ENCODE results near the gene ACTN1. TPM values are rescaled to one million over a fixed set of nuclear protein-coding genes. Genes with fewer than 3 reads are reported as not detected.

ACTN1 gene
- total RNA-seq, 2 donors from 2014 or later = 665 to 826 TPM

GRCh38 chr14:68959035-68959434 is 20.1 kb downstream of the ACTN1 start:
- intact Hi-C loops (cut with DNase I) = no loop called here

GRCh38 chr14:68958553-68958952 is 20.5 kb downstream of the ACTN1 start:
- intact Hi-C loops (cut with DNase I) = no loop called here

More at GRCh38 chr14:68959035-68959434, 20.1 kb downstream of the ACTN1 start:
- peak; percentile 9 for DNase-seq (ENCODE audit: low spot score)

GRCh38 chr14:68957775-68958174 is 21.3 kb downstream of the ACTN1 start:
- peak; percentile 28 for DNase-seq (ENCODE audit: low spot score)
- intact Hi-C loops (cut with DNase I) = no loop called here

More at GRCh38 chr14:68958553-68958952, 20.5 kb downstream of the ACTN1 start:
- DNase-seq (ENCODE audit: low spot score) = peak; percentile 79

GRCh38 chr14:68956724-68957123 is 22.4 kb downstream of the ACTN1 start:
- intact Hi-C loops (cut with DNase I) = no loop called here
- no peak for DNase-seq (ENCODE audit: low spot score)

GRCh38 chr14:68955851-68956179 is 23.3 kb downstream of the ACTN1 start:
- DNase-seq (ENCODE audit: low spot score) = no peak
- intact Hi-C loops (cut with DNase I) = no loop called here

GRCh38 chr14:68955164-68955850 is 23.8 kb downstream of the ACTN1 start:
- intact Hi-C loops (cut with DNase I) = no loop called here
- peak; percentile 81 for DNase-seq (ENCODE audit: low spot score)

GRCh38 chr14:68953196-68953555 is 25.9 kb downstream of the ACTN1 start:
- intact Hi-C loops (cut with DNase I) = loop anchor here in 1 of 2 donors (1.0 kb wide), 2 partner anchors 13 to 42 kb away; no protein-coding TSS in a partner anchor
- peak; percentile 64 for DNase-seq (ENCODE audit: low spot score)

- DNase-seq (ENCODE audit: low spot score) = peak; percentile 78
- intact Hi-C loops (cut with DNase I) = loop anchor here in 1 of 2 donors (1.0 kb wide), 2 partner anchors 14 to 41 kb away; no protein-coding TSS in a partner anchor
Observed at GRCh38 chr14:68952531-68953195, 26.4 kb downstream of the ACTN1 start.

GRCh38 chr14:68951800-68952530 is 27.1 kb downstream of the ACTN1 start:
- intact Hi-C loops (cut with DNase I) = no loop called here
- DNase-seq (ENCODE audit: low spot score) = peak; percentile 76

- DNase-seq (ENCODE audit: low spot score) = peak; percentile 97
- intact Hi-C loops (cut with DNase I) = no loop called here
Observed at GRCh38 chr14:68951035-68951797, 27.9 kb downstream of the ACTN1 start.

GRCh38 chr14:68950111-68950510 is 29.0 kb downstream of the ACTN1 start:
- no peak for DNase-seq (ENCODE audit: low spot score)

GRCh38 chr14:68949601-68949965 is 29.5 kb downstream of the ACTN1 start:
- intact Hi-C loops (cut with DNase I) = loop anchor here in 1 of 2 donors (10.0 kb wide), 1 partner anchor 95 kb away; no protein-coding TSS in a partner anchor
- DNase-seq (ENCODE audit: low spot score) = no peak

More at GRCh38 chr14:68950111-68950510, 29.0 kb downstream of the ACTN1 start:
- intact Hi-C loops (cut with DNase I) = no loop called here

GRCh38 chr14:68948686-68949600 is 30.2 kb downstream of the ACTN1 start:
- peak; percentile 66 for DNase-seq (ENCODE audit: low spot score)

GRCh38 chr14:68947802-68948201 is 31.3 kb downstream of the ACTN1 start:
- DNase-seq (ENCODE audit: low spot score) = peak; percentile 90
- intact Hi-C loops (cut with DNase I) = loop anchor here in 1 of 2 donors (10.0 kb wide), 1 partner anchor 97 kb away; no protein-coding TSS in a partner anchor

More at GRCh38 chr14:68948686-68949600, 30.2 kb downstream of the ACTN1 start:
- intact Hi-C loops (cut with DNase I) = loop anchor here in 1 of 2 donors (10.0 kb wide), 1 partner anchor 96 kb away; no protein-coding TSS in a partner anchor

GRCh38 chr14:68946489-68946822 is 32.6 kb downstream of the ACTN1 start:
- intact Hi-C loops (cut with DNase I) = loop anchor here in 1 of 2 donors (10.0 kb wide), 1 partner anchor 98 kb away; no protein-coding TSS in a partner anchor
- peak; percentile 47 for DNase-seq (ENCODE audit: low spot score)

GRCh38 chr14:68945585-68946488 is 33.3 kb downstream of the ACTN1 start:
- DNase-seq (ENCODE audit: low spot score) = peak; percentile 75
- intact Hi-C loops (cut with DNase I) = loop anchor here in 1 of 2 donors (10.0 kb wide), 1 partner anchor 99 kb away; no protein-coding TSS in a partner anchor

- intact Hi-C loops (cut with DNase I) = loop anchor here in 1 of 2 donors (10.0 kb wide), 1 partner anchor 100 kb away; no protein-coding TSS in a partner anchor
- DNase-seq (ENCODE audit: low spot score) = no peak
Observed at GRCh38 chr14:68945190-68945584, 33.9 kb downstream of the ACTN1 start.

All from posterior vena cava (tissue), 2 donors.